Ovary (tissue), 9 donors: Measurements from ENCODE around the gene FBXL5. TPM values are rescaled to one million over a fixed set of nuclear protein-coding genes. Genes with fewer than 3 reads are reported as not detected.

ENCODE experiments used
- DNase-seq, 5 donors: peaks; one replicate each; pipeline ENCODE4 v3.0.0-alpha.2; 2019 to 2020
- H3K27ac ChIP-seq, 2 donors: fragments of 200-600 bp; one replicate each; pipeline versions ENCODE4 v1.5.1 to v1.8.0; 2019 to 2022
- H3K27me3 ChIP-seq: fragments of 200-600 bp; one replicate; pipeline ENCODE4 v1.8.0; 2022
- H3K36me3 ChIP-seq: fragments of 200-600 bp; sonication (generic); one replicate; pipeline ENCODE4 v1.5.1; 2019
- H3K4me1 ChIP-seq: one replicate; pipeline ENCODE4 v1.8.1; 2013; ENCODE audit warnings: mild to moderate bottlenecking, moderate library complexity; ENCODE audit not compliant: insufficient read depth
- H3K4me3 ChIP-seq: fragments of 200-600 bp; sonication (generic); one replicate; pipeline ENCODE4 v1.5.1; 2017
- H3K9me3 ChIP-seq, 2 donors: fragments of 200-600 bp in 1 of 2; sonication (generic) in 1 of 2; one replicate each; pipeline versions ENCODE4 v1.5.1 to v1.8.1; 2013 to 2019; ENCODE audit warnings: mild to moderate bottlenecking in 1 of 2, moderate library complexity in 1 of 2
- CTCF ChIP-seq, 3 donors: fragments of 450-650 bp in 2 of 3; fragments of 200-600 bp in 1 of 3; IDR thresholded peaks; one replicate each; pipeline versions ENCODE4 v1.5.1 to v1.8.0; 2016 to 2022; ENCODE audit warnings: antibody characterized with exemption in 3 of 3, mild to moderate bottlenecking in 1 of 3
- EP300 ChIP-seq: sonication (generic); formaldehyde crosslinking; IDR thresholded peaks from one replicate; pipeline ENCODE4 v1.6.1; 2017; ENCODE audit warnings: antibody characterized with exemption
- POLR2A ChIP-seq: fragments of 450-650 bp; IDR thresholded peaks from one replicate; pipeline ENCODE4 v1.6.1; 2017; ENCODE audit warnings: antibody characterized with exemption, mild to moderate bottlenecking, moderate library complexity
- WGBS, 3 donors: extraction: QIAGEN DNeasy Blood & Tissue Kit in 1 of 3; methylation state at CpG; one replicate each; pipeline versions ENCODE4 v1.1.5 to v1.1.7; 2013 to 2017; 5-methylcytosine and 5-hydroxymethylcytosine counted together
- intact Hi-C, 4 donors: fragments of 100-400 bp; cut with DNase I; formaldehyde crosslinking; loops; one replicate each; pipeline versions ENCODE4 v1.11.0 to v1.15.1; 2022 to 2023
- polyA plus RNA-seq, 2 donors: library from polyadenylated mRNA; stranded (reverse); fragments of 200-250 nt in 1 of 2; fragments of 350-450 nt in 1 of 2; fragmentation: Illumina TruSeq in 1 of 2; extraction: RNeasy Lipid Tissue Mini Kit (QIAGEN cat#74804) in 1 of 2; gene quantifications; one replicate each; pipeline ENCODE4 v1.2.3, GENCODE V29; 2013 to 2014
- total RNA-seq, 7 donors: library from RNA; depleted of rRNA in 2 of 7; stranded (reverse); fragments of >200 nt in 2 of 7; fragmentation: NEBNext Ultra II Directional in 3 of 7; extraction: Animal tissue kit (Norgen Biotek cat#: 25700) in 3 of 7; gene quantifications; one replicate each; pipeline versions ENCODE4 v1.1.0 to v1.2.4, GENCODE V29; 2016 to 2023
- donor health status: DM: no; HTN: no; CAD: no; lungs with moderate emphysema.
- donor health status: DM: no; HTN: no; CAD: no.
- donor health status: Bipolar disorder and iron deficiency.
- donor health status: DM: yes; HTN: yes; CAD: no.
- donor health status: DM: no; HTN: no; CAD: no.
- donor health status: DM: yes; HTN: yes; CAD: no.

The FBXL5 gene
- total and polyA plus RNA-seq, 9 donors: 68.7 to 104 (median 90.4) TPM

DNA sequence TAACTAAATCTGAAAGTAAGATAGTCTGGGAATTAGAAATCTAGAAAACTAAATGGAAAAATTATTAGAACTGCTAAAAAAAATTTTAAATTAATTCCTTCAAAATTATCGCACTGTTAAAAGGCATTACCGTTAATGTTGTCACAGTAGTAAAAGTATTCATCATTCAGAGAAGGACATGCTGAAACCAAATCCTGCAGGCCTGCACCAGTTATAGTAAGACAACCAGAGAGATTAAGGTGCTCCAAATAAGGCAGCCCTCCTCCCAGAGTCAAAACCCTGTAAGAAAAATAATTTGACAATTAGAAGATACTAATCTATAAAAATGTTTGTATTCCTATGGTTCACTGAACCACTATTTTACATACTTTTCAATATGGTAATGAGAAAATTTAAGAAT lies 43.0 kb downstream of the FBXL5 start:
- H3K27ac ChIP-seq: no peak overlapping the region
- H3K27me3 ChIP-seq: no peaks in the 10 kb centered on the region
- no peaks in the 10 kb centered on the region for H3K36me3 ChIP-seq
- no peak for DNase-seq
- no peaks in the 10 kb centered on the region for H3K9me3 ChIP-seq
- TF ChIP-seq POLR2A: no peak
- no peak for TF ChIP-seq EP300
- TF ChIP-seq CTCF (IDR thresholded peaks at IDR 0.05): no peak
- intact Hi-C loops: no loop called here
- no peaks in the 10 kb centered on the region for H3K4me1 ChIP-seq
- WGBS, 3 donors: 95 to 98% (median 97%) methylated on average over 2 of the region's 2 CpGs
- H3K4me3 ChIP-seq: no peak overlapping the region

GRCh38 chr4:15610855-15611254 lies 44.3 kb downstream of the FBXL5 start:
- Histone ChIP-seq H3K36me3 (no peaks in the 10 kb centered on the region), H3K4me1 (no peaks in the 10 kb centered on the region), H3K9me3 (no peaks in the 10 kb centered on the region), H3K4me3 (no peak overlapping the region), H3K27ac (no peak overlapping the region), H3K27me3 (no peaks in the 10 kb centered on the region)
- DNase-seq: no peak
- TF ChIP-seq EP300 (no peak), CTCF (IDR thresholded peaks at IDR 0.05) (no peak), POLR2A (no peak)
- 92 to 95% (median 95%) methylated on average over 2 of the region's 2 CpGs for WGBS, 3 donors
- intact Hi-C loops: no loop called here

GRCh38 chr4:15605537-15605936 lies 49.6 kb downstream of the FBXL5 start:
- H3K27ac ChIP-seq: no peak overlapping the region
- no peak overlapping the region for H3K4me3 ChIP-seq
- DNase-seq: no peak
- WGBS, 3 donors: 94 to 97% (median 94%) methylated on average over 5 of the region's 5 CpGs
- H3K9me3 ChIP-seq: no peaks in the 10 kb centered on the region
- no peaks in the 10 kb centered on the region for H3K4me1 ChIP-seq
- TF ChIP-seq CTCF (IDR thresholded peaks at IDR 0.05) (no peak), POLR2A (no peak), EP300 (no peak)
- intact Hi-C loops: no loop called here
- H3K27me3 ChIP-seq: no peaks in the 10 kb centered on the region
- no peaks in the 10 kb centered on the region for H3K36me3 ChIP-seq

DNA sequence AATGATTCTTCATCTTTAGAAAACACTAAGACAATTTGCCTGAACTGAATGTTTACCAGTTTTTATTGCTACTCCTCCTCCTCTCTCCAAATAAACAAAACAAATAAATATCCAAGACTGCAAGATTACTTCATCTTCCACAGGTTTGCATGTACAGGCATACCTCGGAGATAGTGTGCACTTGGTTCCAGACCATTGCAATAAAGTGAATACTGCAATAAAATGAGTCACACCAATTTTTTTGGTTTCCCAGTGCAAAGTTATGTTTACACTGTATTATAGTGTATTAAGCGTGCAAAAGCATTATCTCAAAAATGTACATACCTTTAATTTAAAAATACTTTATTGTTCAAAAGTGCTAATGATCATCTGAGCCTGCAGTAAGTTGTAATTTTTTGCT lies 53.3 kb downstream of the FBXL5 start:
- Histone ChIP-seq H3K27ac (no peak overlapping the region), H3K9me3 (no peaks in the 10 kb centered on the region), H3K36me3 (no peaks in the 10 kb centered on the region), H3K27me3 (no peaks in the 10 kb centered on the region), H3K4me1 (no peaks in the 10 kb centered on the region), H3K4me3 (no peak overlapping the region)
- DNase-seq: no peak
- TF ChIP-seq EP300 (no peak), CTCF (IDR thresholded peaks at IDR 0.05) (no peak), POLR2A (no peak)
- 92 to 98% (median 94%) methylated on average over 2 of the region's 2 CpGs for WGBS, 3 donors
- intact Hi-C loops: no loop called here

DNA sequence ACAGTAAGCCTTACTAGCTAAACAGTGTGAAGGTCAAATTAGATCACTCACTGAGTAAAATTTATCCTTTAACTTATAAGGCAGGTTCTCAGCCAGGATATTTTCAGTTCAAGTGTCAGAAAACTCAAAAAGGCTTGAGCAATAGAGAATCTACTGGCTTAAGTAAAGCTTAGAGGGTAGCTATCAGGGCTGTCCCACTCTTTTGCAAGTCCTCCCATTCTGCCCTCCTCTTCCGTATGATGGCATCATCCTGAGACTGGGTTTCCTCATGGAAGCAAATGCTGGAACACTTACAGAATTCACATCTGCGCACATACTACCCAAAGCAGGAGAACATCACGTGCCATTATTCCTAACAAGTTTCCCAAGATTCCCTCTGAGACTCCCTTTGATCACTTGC lies 55.0 kb downstream of the FBXL5 start:
- no peaks in the 10 kb centered on the region for H3K36me3 ChIP-seq
- 96% methylated on average over 3 of the region's 3 CpGs for WGBS, 3 donors
- TF ChIP-seq EP300: no peak
- TF ChIP-seq POLR2A: no peak
- TF ChIP-seq CTCF (IDR thresholded peaks at IDR 0.05): no peak
- no peak overlapping the region for H3K4me3 ChIP-seq
- H3K27ac ChIP-seq: no peak overlapping the region
- H3K4me1 ChIP-seq: no peaks in the 10 kb centered on the region
- H3K9me3 ChIP-seq: no peaks in the 10 kb centered on the region
- H3K27me3 ChIP-seq: no peaks in the 10 kb centered on the region
- intact Hi-C loops: no loop called here
- DNase-seq: no peak
